Thyroid gland (tissue), 4 donors: ENCODE data around the gene RPL21.
"Not testable (repeated sequence)": the region's sequence is repeated elsewhere in the genome, so short reads cannot be mapped to it uniquely, and the experiment has no call there.

ENCODE experiments used
- CTCF ChIP-seq, 6 experiments: fragments of 200-600 bp in 3 of 6; fragments of 450-650 bp in 3 of 6; sonication (generic) in 3 of 6; IDR thresholded peaks; one replicate each; pipeline ENCODE4 v1.5.1; 2016 to 2019; ENCODE audit warnings: antibody characterized with exemption in 6 of 6, mild to moderate bottlenecking in 2 of 6, inconsistent platforms in 1 of 6, moderate library complexity in 1 of 6
- POLR2A ChIP-seq, 2 donors: fragments of 450-650 bp; IDR thresholded peaks; one replicate each; pipeline ENCODE4 v1.6.1; 2017; ENCODE audit warnings: antibody characterized with exemption in 2 of 2, mild to moderate bottlenecking in 2 of 2, moderate library complexity in 1 of 2

DNA sequence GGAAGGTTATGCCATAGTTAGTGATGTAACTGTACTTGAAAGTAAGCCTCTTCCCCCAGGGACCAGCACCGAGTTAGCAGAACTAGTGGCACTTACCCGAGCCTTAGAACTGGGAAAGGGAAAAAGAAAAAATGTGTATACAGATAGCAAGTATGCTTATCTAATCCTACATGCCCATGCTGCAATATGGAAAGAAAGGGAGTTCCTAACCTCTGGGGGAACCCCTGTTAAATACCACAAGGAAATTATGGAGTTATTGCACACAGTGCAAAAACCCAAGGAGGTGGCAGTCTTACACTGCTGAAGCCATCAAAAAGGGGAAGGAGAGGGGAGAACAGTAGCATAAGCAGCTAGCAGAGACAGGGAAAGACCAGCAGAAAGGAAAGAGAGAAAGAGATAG, 33.6 kb upstream of the RPL21 start:
- not testable (repeated sequence) for TF ChIP-seq CTCF, POLR2A (IDR thresholded peaks at IDR 0.05)
